Stimulated activated CD8-positive, alpha-beta memory T cell treated with anti-CD3 and anti-CD28 coated beads, Interleukin-15, amount 100 ng/mL, for 24 hours (primary cell): Measurements from ENCODE around the gene TRMO.

ENCODE experiments used
- DNase-seq: peaks from one replicate; pipeline ENCODE4 v3.0.0-alpha.2; 2020; ENCODE audit warnings: low read depth

TRMO gene

GRCh38 chr9:97938081-97938644 lies 15.9 kb upstream of the TRMO start, which contains the start of gene HEMGN:
Gene HEMGN (minus strand): TSS chr9:97938172. CDS start chr9:97938136, 36 bp downstream.
- DNase-seq, result no peak

- DNase-seq, result no peak
These were observed 14.7 kb upstream of the TRMO start for GRCh38 chr9:97936998-97937397.

GRCh38 chr9:97935276-97935675 lies 13.0 kb upstream of the TRMO start:
- DNase-seq, result no peak

- DNase-seq, result no peak
These were observed 12.2 kb upstream of the TRMO start for GRCh38 chr9:97934321-97935115.

GRCh38 chr9:97933297-97933998 lies 11.1 kb upstream of the TRMO start:
- DNase-seq, result no peak

GRCh38 chr9:97930972-97931371 lies 8.7 kb upstream of the TRMO start:
- DNase-seq, result no peak

- DNase-seq, result no peak
These were observed 6.8 kb upstream of the TRMO start for GRCh38 chr9:97928986-97929604.

GRCh38 chr9:97925497-97926334 lies 3.4 kb upstream of the TRMO start:
- DNase-seq, result no peak

- DNase-seq, result no peak
These were observed 2.1 kb upstream of the TRMO start for GRCh38 chr9:97924386-97924785.

GRCh38 chr9:97923529-97924108 lies 1.3 kb upstream of the TRMO start:
- DNase-seq, result no peak

- no peak for DNase-seq
These were observed 3.0 kb downstream of the TRMO start for GRCh38 chr9:97919217-97919813.

GRCh38 chr9:97918611-97919010 lies 3.7 kb downstream of the TRMO start:
- DNase-seq, result no peak

GRCh38 chr9:97911970-97912369 lies 10.3 kb downstream of the TRMO start:
- no peak for DNase-seq

GRCh38 chr9:97911528-97911927 lies 10.8 kb downstream of the TRMO start:
- no peak for DNase-seq

GRCh38 chr9:97910357-97910756 lies 11.9 kb downstream of the TRMO start:
- DNase-seq, result no peak

- no peak for DNase-seq
These were observed 13.6 kb downstream of the TRMO start for GRCh38 chr9:97908705-97909104.

GRCh38 chr9:97907632-97908031 lies 14.7 kb downstream of the TRMO start:
- no peak for DNase-seq

- no peak for DNase-seq
These were observed 15.3 kb downstream of the TRMO start for GRCh38 chr9:97907046-97907445.

GRCh38 chr9:97906236-97906831 lies 16.0 kb downstream of the TRMO start:
- no peak for DNase-seq

GRCh38 chr9:97905228-97905627 lies 17.1 kb downstream of the TRMO start:
- no peak for DNase-seq

- no peak for DNase-seq
These were observed 17.6 kb downstream of the TRMO start for GRCh38 chr9:97904725-97905124.
